Lower lobe of right lung (tissue), 2 donors: ENCODE results near the gene TTLL8. TPM values are rescaled to one million over a fixed set of nuclear protein-coding genes. Genes with fewer than 3 reads are reported as not detected.

Experiments used
- ATAC-seq, 2 donors: fragments of 200-7000 bp; cut with Tn5 transposase; one replicate each; pipeline ENCODE4 v1.9.1; 2020 to 2022; ENCODE audit warnings: mild to moderate bottlenecking in 2 of 2, moderate library complexity in 2 of 2
- DNase-seq: peaks from one replicate; pipeline ENCODE4 v3.0.0-alpha.2; 2020
- H3K27ac ChIP-seq: fragments of 200-600 bp; one replicate; pipeline ENCODE4 v1.8.0; 2022
- H3K27me3 ChIP-seq: fragments of 200-600 bp; one replicate; pipeline ENCODE4 v1.8.0; 2022; ENCODE audit warnings: low read depth
- H3K36me3 ChIP-seq: fragments of 200-600 bp; one replicate; pipeline ENCODE4 v1.8.0; 2022; ENCODE audit warnings: mild to moderate bottlenecking
- H3K4me1 ChIP-seq: fragments of 200-600 bp; one replicate; pipeline ENCODE4 v1.8.0; 2022
- H3K4me3 ChIP-seq: fragments of 200-600 bp; one replicate; pipeline ENCODE4 v1.8.0; 2022; ENCODE audit warnings: mild to moderate bottlenecking
- H3K9me3 ChIP-seq: fragments of 200-600 bp; one replicate; pipeline ENCODE4 v1.8.0; 2022
- intact Hi-C: fragments of 100-400 bp; cut with DNase I; formaldehyde crosslinking; loops from one replicate; pipeline ENCODE4 v1.11.0; 2022
- total RNA-seq: library from RNA; stranded (reverse); fragmentation: NEBNext Ultra II Directional; extraction: Animal tissue kit (Norgen Biotek cat#: 25700); gene quantifications from one replicate; pipeline ENCODE4 v1.2.1, GENCODE V29; 2021
- TF ChIP-seq, protein P1 (sequence below): fragments of 200-600 bp; IDR thresholded peaks from one replicate; pipeline ENCODE4 v1.8.0; 2022; ENCODE audit warnings: antibody characterized with exemption, mild to moderate bottlenecking
- donor health status: DM: no; HTN: yes; CAD: no; lungs with severe emphysema.

The TTLL8 gene
- total RNA-seq, 1 donor from 2014 or later, result not detected

- H3K9me3 ChIP-seq, result no peaks in the 10 kb centered on the region
- ATAC-seq, result peak in 1 of 2 donors; percentile 32
- intact Hi-C loops, result no loop called here
- H3K27me3 ChIP-seq, result peaks cover 34% of the 10 kb centered on the region
- H3K4me3 ChIP-seq, result peak within 1 kb of the TSS; percentile 4
- H3K36me3 ChIP-seq, result no peaks in the 10 kb centered on the region
- DNase-seq, result no peak
- no peak within 1 kb of the TSS for H3K27ac ChIP-seq
- no peaks in the 10 kb centered on the region for H3K4me1 ChIP-seq
- TF ChIP-seq, protein P1, sequence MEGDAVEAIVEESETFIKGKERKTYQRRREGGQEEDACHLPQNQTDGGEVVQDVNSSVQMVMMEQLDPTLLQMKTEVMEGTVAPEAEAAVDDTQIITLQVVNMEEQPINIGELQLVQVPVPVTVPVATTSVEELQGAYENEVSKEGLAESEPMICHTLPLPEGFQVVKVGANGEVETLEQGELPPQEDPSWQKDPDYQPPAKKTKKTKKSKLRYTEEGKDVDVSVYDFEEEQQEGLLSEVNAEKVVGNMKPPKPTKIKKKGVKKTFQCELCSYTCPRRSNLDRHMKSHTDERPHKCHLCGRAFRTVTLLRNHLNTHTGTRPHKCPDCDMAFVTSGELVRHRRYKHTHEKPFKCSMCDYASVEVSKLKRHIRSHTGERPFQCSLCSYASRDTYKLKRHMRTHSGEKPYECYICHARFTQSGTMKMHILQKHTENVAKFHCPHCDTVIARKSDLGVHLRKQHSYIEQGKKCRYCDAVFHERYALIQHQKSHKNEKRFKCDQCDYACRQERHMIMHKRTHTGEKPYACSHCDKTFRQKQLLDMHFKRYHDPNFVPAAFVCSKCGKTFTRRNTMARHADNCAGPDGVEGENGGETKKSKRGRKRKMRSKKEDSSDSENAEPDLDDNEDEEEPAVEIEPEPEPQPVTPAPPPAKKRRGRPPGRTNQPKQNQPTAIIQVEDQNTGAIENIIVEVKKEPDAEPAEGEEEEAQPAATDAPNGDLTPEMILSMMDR, result no peak
Observed at GRCh38 chr22:50085211-50085972, 27.3 kb upstream of the TTLL8 start, which contains the start of gene MLC1. Gene MLC1, minus strand, starts transcription at chr22:50085426. Its CDS starts 524 bp downstream, at chr22:50084902.

GRCh38 chr22:50084614-50085021 lies 26.5 kb upstream of the TTLL8 start:
- H3K27me3 ChIP-seq, result peaks cover 33% of the 10 kb centered on the region
- no peak for DNase-seq
- TF ChIP-seq, protein P1, result no peak
- H3K27ac ChIP-seq, result no peak overlapping the region
- no peaks in the 10 kb centered on the region for H3K9me3 ChIP-seq
- no peak for ATAC-seq
- H3K36me3 ChIP-seq, result no peaks in the 10 kb centered on the region
- no peak overlapping the region for H3K4me3 ChIP-seq
- H3K4me1 ChIP-seq, result no peaks in the 10 kb centered on the region
- intact Hi-C loops, result no loop called here

DNA sequence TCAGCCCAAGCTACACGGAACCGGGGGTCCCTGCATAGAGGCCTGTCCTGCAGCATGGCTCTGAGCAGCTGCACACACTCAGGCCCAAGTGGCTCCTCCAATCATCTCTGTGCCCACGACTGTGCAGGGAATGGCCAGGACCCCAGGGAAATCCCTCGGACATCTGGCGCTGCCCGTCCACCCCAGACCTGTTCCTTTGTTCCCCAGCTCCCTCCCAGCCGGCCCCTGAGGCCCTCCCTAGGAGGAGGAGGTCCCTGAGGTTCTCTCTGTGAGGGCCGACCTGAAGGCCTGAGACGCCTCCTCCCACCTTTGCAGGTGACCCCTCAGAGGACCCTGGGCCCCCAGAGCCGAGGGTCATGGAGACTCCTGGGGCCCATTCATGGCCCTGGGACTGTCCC lies 26.0 kb upstream of the TTLL8 start:
- TF ChIP-seq, protein P1, result no peak
- Histone ChIP-seq H3K4me1 (no peaks in the 10 kb centered on the region), H3K9me3 (no peaks in the 10 kb centered on the region), H3K36me3 (no peaks in the 10 kb centered on the region), H3K27ac (no peak overlapping the region), H3K27me3 (peaks cover 31% of the 10 kb centered on the region), H3K4me3 (no peak overlapping the region)
- ATAC-seq (no peak), DNase-seq (no peak)
- intact Hi-C loops, result no loop called here

GRCh38 chr22:50083462-50084079 lies 25.5 kb upstream of the TTLL8 start:
- Histone ChIP-seq H3K27ac (no peak overlapping the region), H3K4me1 (no peaks in the 10 kb centered on the region), H3K36me3 (no peaks in the 10 kb centered on the region), H3K27me3 (peaks cover 27% of the 10 kb centered on the region), H3K4me3 (no peak overlapping the region), H3K9me3 (no peaks in the 10 kb centered on the region)
- no peak for DNase-seq
- TF ChIP-seq, protein P1, result no peak
- intact Hi-C loops, result no loop called here
- ATAC-seq, result no peak

GRCh38 chr22:50082961-50083461 lies 24.9 kb upstream of the TTLL8 start:
- intact Hi-C loops, result no loop called here
- peaks cover 27% of the 10 kb centered on the region for H3K27me3 ChIP-seq
- TF ChIP-seq, protein P1, result no peak
- H3K4me1 ChIP-seq, result no peaks in the 10 kb centered on the region
- ATAC-seq, result no peak
- no peaks in the 10 kb centered on the region for H3K9me3 ChIP-seq
- no peaks in the 10 kb centered on the region for H3K36me3 ChIP-seq
- no peak overlapping the region for H3K27ac ChIP-seq
- DNase-seq, result no peak
- no peak overlapping the region for H3K4me3 ChIP-seq
